ENCODE data around the gene MALL. TPM values are rescaled to one million over a fixed set of nuclear protein-coding genes. Genes with fewer than 3 reads are reported as not detected.
"Not testable (repeated sequence)": the region's sequence is repeated elsewhere in the genome, so short reads cannot be mapped to it uniquely, and the experiment has no call there.

The MALL gene
- polyA plus RNA-seq, 4 donors, result 123 to 199 (median 172) TPM

DNA sequence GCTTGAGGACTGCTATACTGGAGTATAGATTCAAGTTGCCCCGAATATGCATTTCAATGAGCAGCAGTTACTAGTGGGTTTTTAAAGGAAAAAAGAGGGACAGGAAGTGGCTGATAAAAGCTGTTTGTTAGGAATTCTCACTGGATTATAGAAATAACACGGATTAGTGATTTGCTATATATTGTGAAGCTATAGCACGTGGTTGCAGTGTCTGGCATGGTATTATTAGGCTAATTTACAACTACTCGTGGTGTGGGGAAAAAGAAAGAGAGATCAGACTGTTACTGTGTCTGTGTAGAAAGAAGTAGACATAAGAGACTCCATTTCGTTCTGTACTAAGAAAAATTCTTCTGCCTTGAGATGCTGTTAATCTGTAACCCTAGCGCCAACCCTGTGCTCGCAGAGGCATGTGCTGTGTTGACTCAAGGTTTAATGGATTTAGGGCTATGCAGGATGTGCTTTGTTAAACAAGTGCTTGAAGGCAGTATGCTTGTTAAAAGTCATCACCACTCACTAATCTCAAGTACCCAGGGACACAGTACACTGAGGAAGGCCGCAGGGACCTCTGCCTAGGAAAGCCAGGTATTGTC lies 59.7 kb downstream of the MALL start:
- not testable (repeated sequence) for H3K36me3 ChIP-seq (ENCODE audit: control insufficient read depth in 3 of 3, insufficient read depth in 2 of 3, low read depth in 1 of 3, low read length in 3 of 3); DNase-seq; H3K9me3 ChIP-seq (ENCODE audit: control insufficient read depth in 2 of 2, insufficient read depth in 1 of 2, low read depth in 1 of 2, low read length in 1 of 2); H3K27ac ChIP-seq (ENCODE audit: low read depth in 1 of 3, low read length in 2 of 3); H3K4me1 ChIP-seq (ENCODE audit: control insufficient read depth in 3 of 3, insufficient read depth in 2 of 3, low read depth in 1 of 3, low read length in 2 of 3); FAIRE-seq; H3K27me3 ChIP-seq (ENCODE audit: control insufficient read depth in 3 of 3, insufficient read depth in 3 of 3, low read length in 3 of 3); H3K4me3 ChIP-seq (ENCODE audit: low read depth in 1 of 3, low read length in 3 of 3)
- WGBS, 3 donors, result no CpG with 5 or more reads among the region's 8 CpGs

DNA sequence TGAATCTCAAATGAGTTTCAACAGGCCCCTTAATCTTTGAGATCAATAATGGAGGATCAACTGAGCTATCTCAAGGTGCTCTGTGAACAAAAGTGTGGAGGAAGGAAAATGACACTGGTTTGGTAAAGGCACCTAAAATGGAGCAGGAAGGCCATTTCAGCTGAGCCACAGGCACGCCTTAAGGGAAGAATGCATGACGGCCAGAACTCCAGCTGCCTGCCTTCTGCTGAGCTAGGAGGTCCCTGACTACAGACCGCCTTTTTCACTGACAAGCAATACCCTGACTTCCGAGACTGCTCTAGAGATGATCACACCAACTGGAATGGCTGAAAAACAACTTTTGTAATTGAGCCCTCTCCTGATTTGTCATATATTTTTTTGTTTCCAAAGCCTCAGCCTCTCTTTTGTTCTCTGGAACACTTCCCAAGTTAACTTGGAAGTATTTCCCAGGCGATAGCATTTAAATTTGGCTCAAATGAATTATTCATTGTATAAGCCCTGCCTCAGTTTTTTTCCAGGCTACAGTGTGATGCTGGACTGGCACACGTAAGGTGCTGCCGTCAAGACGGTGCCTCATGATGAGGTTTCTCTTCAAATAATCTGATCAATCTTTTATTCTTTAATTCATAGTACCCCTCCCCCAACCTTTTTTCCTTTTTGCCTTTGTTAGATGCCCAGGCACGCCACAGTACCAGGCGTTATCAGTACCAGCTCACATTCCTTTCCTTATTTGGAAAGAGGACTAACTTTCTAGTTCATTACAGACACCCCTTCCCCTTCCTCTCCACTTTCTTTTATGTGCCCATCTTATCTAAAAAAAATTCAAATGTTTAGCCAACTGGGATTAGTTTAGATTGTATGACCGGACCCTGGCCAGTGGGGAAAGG lies 60.9 kb downstream of the MALL start:
- H3K27ac ChIP-seq (ENCODE audit: low read depth in 1 of 3, low read length in 2 of 3), result peak overlapping the region; percentile 15 to 72 (median 66)
- not testable (repeated sequence) for H3K27me3 ChIP-seq (ENCODE audit: control insufficient read depth in 3 of 3, insufficient read depth in 3 of 3, low read length in 3 of 3); H3K4me3 ChIP-seq (ENCODE audit: low read depth in 1 of 3, low read length in 3 of 3); H3K9me3 ChIP-seq (ENCODE audit: control insufficient read depth in 2 of 2, insufficient read depth in 1 of 2, low read depth in 1 of 2, low read length in 1 of 2); H3K36me3 ChIP-seq (ENCODE audit: control insufficient read depth in 3 of 3, insufficient read depth in 2 of 3, low read depth in 1 of 3, low read length in 3 of 3); FAIRE-seq; H3K4me1 ChIP-seq (ENCODE audit: control insufficient read depth in 3 of 3, insufficient read depth in 2 of 3, low read depth in 1 of 3, low read length in 2 of 3)
- DNase-seq, result peak; percentile 32 to 66
- 14 to 38% (median 37%) methylated on average over 2 of the region's 11 CpGs for WGBS, 3 donors

- not testable (repeated sequence) for H3K27ac ChIP-seq (ENCODE audit: low read depth in 1 of 3, low read length in 2 of 3); H3K4me1 ChIP-seq (ENCODE audit: control insufficient read depth in 3 of 3, insufficient read depth in 2 of 3, low read depth in 1 of 3, low read length in 2 of 3); DNase-seq; H3K36me3 ChIP-seq (ENCODE audit: control insufficient read depth in 3 of 3, insufficient read depth in 2 of 3, low read depth in 1 of 3, low read length in 3 of 3); H3K9me3 ChIP-seq (ENCODE audit: control insufficient read depth in 2 of 2, insufficient read depth in 1 of 2, low read depth in 1 of 2, low read length in 1 of 2); H3K27me3 ChIP-seq (ENCODE audit: control insufficient read depth in 3 of 3, insufficient read depth in 3 of 3, low read length in 3 of 3); FAIRE-seq; H3K4me3 ChIP-seq (ENCODE audit: low read depth in 1 of 3, low read length in 3 of 3)
- WGBS, 3 donors, result no CpG with 5 or more reads among the region's 5 CpGs
Measured at GRCh38 chr2:110053688-110054087, 61.9 kb downstream of the MALL start.

DNA sequence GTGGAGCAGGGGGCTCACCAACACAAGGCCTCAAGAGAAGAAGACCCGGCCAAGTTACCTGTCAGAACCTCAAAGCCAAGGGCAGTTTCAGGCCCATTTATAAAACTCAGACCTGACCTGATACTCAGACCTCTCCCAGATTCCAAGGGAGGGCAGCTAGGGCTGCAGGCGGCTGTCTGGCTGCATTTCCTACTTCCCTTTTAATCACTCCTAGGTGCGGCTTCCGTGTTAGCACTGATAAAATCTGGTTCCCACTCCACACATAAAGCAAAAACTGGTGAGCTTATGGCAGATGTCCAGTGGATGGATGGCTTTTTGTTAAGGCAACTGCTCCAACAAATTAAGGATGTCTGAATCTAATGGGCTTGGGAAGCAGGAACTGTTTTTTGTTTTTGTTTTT lies 63.5 kb downstream of the MALL start:
- H3K9me3 ChIP-seq (ENCODE audit: control insufficient read depth in 2 of 2, insufficient read depth in 1 of 2, low read depth in 1 of 2, low read length in 1 of 2); H3K27ac ChIP-seq (ENCODE audit: low read depth in 1 of 3, low read length in 2 of 3); H3K36me3 ChIP-seq (ENCODE audit: control insufficient read depth in 3 of 3, insufficient read depth in 2 of 3, low read depth in 1 of 3, low read length in 3 of 3); DNase-seq; H3K4me1 ChIP-seq (ENCODE audit: control insufficient read depth in 3 of 3, insufficient read depth in 2 of 3, low read depth in 1 of 3, low read length in 2 of 3); H3K4me3 ChIP-seq (ENCODE audit: low read depth in 1 of 3, low read length in 3 of 3); FAIRE-seq; H3K27me3 ChIP-seq (ENCODE audit: control insufficient read depth in 3 of 3, insufficient read depth in 3 of 3, low read length in 3 of 3): not testable (repeated sequence)
- WGBS, 3 donors, result no CpG with 5 or more reads among the region's 4 CpGs

- no CpG with 5 or more reads among the region's 5 CpGs for WGBS, 3 donors
- H3K27ac ChIP-seq (ENCODE audit: low read depth in 1 of 3, low read length in 2 of 3); H3K36me3 ChIP-seq (ENCODE audit: control insufficient read depth in 3 of 3, insufficient read depth in 2 of 3, low read depth in 1 of 3, low read length in 3 of 3); DNase-seq; H3K27me3 ChIP-seq (ENCODE audit: control insufficient read depth in 3 of 3, insufficient read depth in 3 of 3, low read length in 3 of 3); H3K4me1 ChIP-seq (ENCODE audit: control insufficient read depth in 3 of 3, insufficient read depth in 2 of 3, low read depth in 1 of 3, low read length in 2 of 3); H3K9me3 ChIP-seq (ENCODE audit: control insufficient read depth in 2 of 2, insufficient read depth in 1 of 2, low read depth in 1 of 2, low read length in 1 of 2); FAIRE-seq; H3K4me3 ChIP-seq (ENCODE audit: low read depth in 1 of 3, low read length in 3 of 3): not testable (repeated sequence)
Measured at GRCh38 chr2:110050222-110050621, 65.4 kb downstream of the MALL start.

DNA sequence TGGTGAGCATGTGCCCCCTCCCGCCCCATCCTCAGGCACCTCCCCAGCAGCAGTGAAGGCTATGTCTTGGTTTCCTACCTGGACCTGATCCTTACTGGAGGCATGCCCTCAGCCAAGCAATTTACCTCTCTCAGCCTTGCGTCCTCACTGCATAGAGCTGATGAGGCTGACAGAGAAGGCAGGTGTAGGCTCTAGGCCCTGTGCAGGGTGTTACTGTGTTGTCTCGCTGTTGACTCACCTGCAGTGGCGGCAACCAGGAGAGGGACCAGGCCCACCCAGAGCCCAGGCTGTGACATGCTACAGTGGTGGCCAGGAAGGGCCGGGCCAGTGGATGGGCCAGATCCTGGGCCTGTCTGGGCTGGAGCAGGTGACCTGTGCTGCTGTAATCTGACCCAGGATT lies 65.9 kb downstream of the MALL start:
- not testable (repeated sequence) for DNase-seq; H3K4me3 ChIP-seq (ENCODE audit: low read depth in 1 of 3, low read length in 3 of 3); H3K27me3 ChIP-seq (ENCODE audit: control insufficient read depth in 3 of 3, insufficient read depth in 3 of 3, low read length in 3 of 3); H3K36me3 ChIP-seq (ENCODE audit: control insufficient read depth in 3 of 3, insufficient read depth in 2 of 3, low read depth in 1 of 3, low read length in 3 of 3); FAIRE-seq; H3K27ac ChIP-seq (ENCODE audit: low read depth in 1 of 3, low read length in 2 of 3); H3K4me1 ChIP-seq (ENCODE audit: control insufficient read depth in 3 of 3, insufficient read depth in 2 of 3, low read depth in 1 of 3, low read length in 2 of 3); H3K9me3 ChIP-seq (ENCODE audit: control insufficient read depth in 2 of 2, insufficient read depth in 1 of 2, low read depth in 1 of 2, low read length in 1 of 2)
- WGBS, 3 donors, result 63 to 100% (median 65%) methylated on average over 2 to 3 of the region's 5 CpGs

GRCh38 chr2:110048255-110049197 lies 67.1 kb downstream of the MALL start:
- 78 to 86% (median 81%) methylated on average over 8 to 9 of the region's 16 CpGs for WGBS, 3 donors
- H3K27ac ChIP-seq (ENCODE audit: low read depth in 1 of 3, low read length in 2 of 3); H3K4me3 ChIP-seq (ENCODE audit: low read depth in 1 of 3, low read length in 3 of 3); H3K9me3 ChIP-seq (ENCODE audit: control insufficient read depth in 2 of 2, insufficient read depth in 1 of 2, low read depth in 1 of 2, low read length in 1 of 2); H3K36me3 ChIP-seq (ENCODE audit: control insufficient read depth in 3 of 3, insufficient read depth in 2 of 3, low read depth in 1 of 3, low read length in 3 of 3); H3K27me3 ChIP-seq (ENCODE audit: control insufficient read depth in 3 of 3, insufficient read depth in 3 of 3, low read length in 3 of 3); H3K4me1 ChIP-seq (ENCODE audit: control insufficient read depth in 3 of 3, insufficient read depth in 2 of 3, low read depth in 1 of 3, low read length in 2 of 3); FAIRE-seq: not testable (repeated sequence)
- DNase-seq, result peak in 1 of 2 donors; percentile 1

DNA sequence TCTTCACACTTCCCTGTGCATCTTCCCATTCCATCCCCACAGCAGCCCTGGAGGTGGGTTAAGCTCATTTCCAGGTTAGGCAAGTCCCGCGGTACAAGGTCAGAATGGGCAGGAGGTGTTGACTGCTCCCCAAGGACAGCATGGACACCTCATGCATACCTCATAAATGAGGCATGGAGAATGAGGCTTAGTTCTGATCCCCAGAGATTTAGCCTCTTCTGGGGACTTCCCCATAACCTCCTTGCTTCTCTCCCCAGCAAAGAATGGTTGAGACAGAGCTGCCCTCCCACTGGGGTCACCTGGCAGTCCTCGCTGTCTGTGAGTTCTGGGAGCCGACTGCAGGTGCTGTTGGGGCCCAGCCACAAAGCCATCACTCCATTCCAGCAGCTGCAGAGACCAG lies 68.4 kb downstream of the MALL start:
- not testable (repeated sequence) for FAIRE-seq; DNase-seq; H3K27me3 ChIP-seq (ENCODE audit: control insufficient read depth in 3 of 3, insufficient read depth in 3 of 3, low read length in 3 of 3); H3K9me3 ChIP-seq (ENCODE audit: control insufficient read depth in 2 of 2, insufficient read depth in 1 of 2, low read depth in 1 of 2, low read length in 1 of 2); H3K4me1 ChIP-seq (ENCODE audit: control insufficient read depth in 3 of 3, insufficient read depth in 2 of 3, low read depth in 1 of 3, low read length in 2 of 3); H3K4me3 ChIP-seq (ENCODE audit: low read depth in 1 of 3, low read length in 3 of 3); H3K36me3 ChIP-seq (ENCODE audit: control insufficient read depth in 3 of 3, insufficient read depth in 2 of 3, low read depth in 1 of 3, low read length in 3 of 3); H3K27ac ChIP-seq (ENCODE audit: low read depth in 1 of 3, low read length in 2 of 3)
- WGBS, 3 donors, result no CpG with 5 or more reads among the region's 4 CpGs

Measured in small intestine (tissue), 7 donors.